Activated T-helper 17 cell treated with anti-CD3 and anti-CD28 coated beads, Interleukin-2, amount 50 U/mL, for 72 hours (primary cell): Measurements from ENCODE around the gene ARF1. TPM values are rescaled to one million over a fixed set of nuclear protein-coding genes. Genes with fewer than 3 reads are reported as not detected.

Experiments used
- ATAC-seq: fragments of 150-1000 bp; cut with Tn5 transposase; replicated peaks from 2 replicates; pipeline ENCODE4 v1.10.0; 2021; ENCODE audit warnings: mild to moderate bottlenecking, moderate library complexity
- H3K27ac Mint-ChIP-seq: one replicate; pipeline ENCODE4 v1.8.0; 2022; ENCODE audit warnings: mixed read lengths
- H3K27me3 Mint-ChIP-seq: one replicate; pipeline ENCODE4 v1.8.0; 2022; ENCODE audit warnings: mixed read lengths
- H3K36me3 Mint-ChIP-seq: one replicate; pipeline ENCODE4 v1.8.0; 2022; ENCODE audit warnings: low read depth, mild to moderate bottlenecking, mixed read lengths
- H3K4me1 Mint-ChIP-seq: one replicate; pipeline ENCODE4 v1.8.0; 2022; ENCODE audit warnings: mixed read lengths
- H3K4me3 Mint-ChIP-seq: one replicate; pipeline ENCODE4 v1.8.0; 2022; ENCODE audit warnings: mild to moderate bottlenecking, mixed read lengths
- H3K9me3 Mint-ChIP-seq: one replicate; pipeline ENCODE4 v1.8.0; 2022; ENCODE audit warnings: mixed read lengths
- total RNA-seq, 2 donors: library from RNA; stranded (reverse); gene quantifications; one replicate each; pipeline ENCODE4 v1.2.3, GENCODE V29; 2022

ARF1 gene
- total RNA-seq, 2 donors from 2014 or later = 288 to 364 TPM

DNA sequence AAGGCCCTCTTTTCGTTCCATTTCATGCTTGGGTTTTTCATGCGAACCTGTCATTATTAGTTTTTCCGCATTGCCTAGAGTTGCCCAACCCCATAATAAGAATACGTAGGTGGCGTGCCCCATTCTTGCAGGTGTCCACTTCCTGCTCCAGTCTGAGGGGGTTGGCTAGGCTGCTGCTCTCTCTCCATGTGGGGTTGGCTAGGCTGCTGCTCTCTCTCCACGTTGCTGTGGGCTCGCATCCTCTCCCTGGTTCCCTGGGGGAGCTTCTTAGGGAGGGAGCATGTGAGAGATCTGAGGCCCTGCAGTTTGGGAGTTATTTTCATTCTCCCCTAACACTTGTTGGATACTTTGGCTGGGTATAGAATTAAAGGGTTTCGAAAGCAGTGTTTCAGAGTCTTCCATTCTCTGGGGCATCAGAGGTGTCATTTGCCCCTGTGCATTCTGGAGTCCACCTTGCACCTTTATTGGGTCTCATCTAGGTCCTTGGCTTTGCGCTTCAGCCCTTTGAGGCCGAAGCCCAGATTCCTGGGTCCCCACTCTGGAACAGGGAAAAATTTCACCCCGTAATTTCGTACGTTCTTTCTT is 12.0 kb downstream of the ARF1 start:
- Mint-ChIP-seq H3K27ac (peak overlapping the region; percentile 57), H3K4me1 (peaks cover 22% of the 10 kb centered on the region), H3K4me3 (peak overlapping the region; percentile 7), H3K36me3 (peaks cover 100% of the 10 kb centered on the region), H3K27me3 (no peaks in the 10 kb centered on the region), H3K9me3 (peaks cover 6% of the 10 kb centered on the region)
- no peak for ATAC-seq

DNA sequence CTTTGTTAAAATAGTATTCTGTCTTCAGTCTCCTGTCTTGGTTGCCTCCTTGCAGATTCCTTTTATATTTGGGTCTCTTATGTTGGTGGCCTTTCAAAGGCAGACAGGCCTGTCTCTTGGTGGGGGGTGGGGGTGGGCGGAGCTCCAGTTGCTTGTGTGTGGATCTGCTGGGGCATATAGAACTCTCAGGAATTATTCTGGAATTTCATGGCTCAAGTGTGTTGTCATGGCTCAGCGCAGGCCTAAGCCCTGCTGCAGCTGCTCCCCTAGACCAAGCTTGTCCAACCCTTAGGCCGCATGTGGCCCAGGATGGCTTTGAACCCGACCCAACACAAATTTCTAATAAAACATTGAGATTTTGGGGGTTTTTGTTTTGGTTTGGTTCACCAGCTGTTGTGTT is 12.7 kb downstream of the ARF1 start:
- ATAC-seq = no peak
- peaks cover 6% of the 10 kb centered on the region for H3K9me3 Mint-ChIP-seq
- peaks cover 100% of the 10 kb centered on the region for H3K36me3 Mint-ChIP-seq
- no peaks in the 10 kb centered on the region for H3K27me3 Mint-ChIP-seq
- H3K4me3 Mint-ChIP-seq = peak overlapping the region; percentile 7
- H3K27ac Mint-ChIP-seq = peak overlapping the region; percentile 57
- H3K4me1 Mint-ChIP-seq = peaks cover 22% of the 10 kb centered on the region

DNA sequence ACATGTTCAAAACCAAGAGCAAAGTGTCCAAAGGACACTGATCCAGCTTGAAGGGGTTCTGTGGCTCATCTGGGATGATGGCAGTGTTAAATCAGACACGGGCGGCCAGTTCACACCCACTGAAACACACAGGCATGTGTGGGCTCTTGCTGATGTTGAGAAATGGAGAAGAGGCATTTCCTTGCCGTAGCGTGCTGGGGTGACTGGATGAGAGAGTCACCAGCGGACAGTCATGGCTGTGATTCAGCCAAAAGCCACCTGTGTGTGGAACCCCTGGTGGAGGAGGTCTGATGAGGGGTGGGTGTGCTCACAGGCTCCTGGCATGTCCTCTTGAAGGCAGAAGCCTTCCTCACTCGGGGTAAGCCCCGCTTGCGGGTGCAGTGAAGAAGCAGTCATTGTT is 13.4 kb downstream of the ARF1 start:
- no peak overlapping the region for H3K4me3 Mint-ChIP-seq
- H3K4me1 Mint-ChIP-seq = peaks cover 22% of the 10 kb centered on the region
- H3K9me3 Mint-ChIP-seq = peaks cover 6% of the 10 kb centered on the region
- H3K36me3 Mint-ChIP-seq = peaks cover 100% of the 10 kb centered on the region
- H3K27ac Mint-ChIP-seq = no peak overlapping the region
- no peaks in the 10 kb centered on the region for H3K27me3 Mint-ChIP-seq
- ATAC-seq = no peak

DNA sequence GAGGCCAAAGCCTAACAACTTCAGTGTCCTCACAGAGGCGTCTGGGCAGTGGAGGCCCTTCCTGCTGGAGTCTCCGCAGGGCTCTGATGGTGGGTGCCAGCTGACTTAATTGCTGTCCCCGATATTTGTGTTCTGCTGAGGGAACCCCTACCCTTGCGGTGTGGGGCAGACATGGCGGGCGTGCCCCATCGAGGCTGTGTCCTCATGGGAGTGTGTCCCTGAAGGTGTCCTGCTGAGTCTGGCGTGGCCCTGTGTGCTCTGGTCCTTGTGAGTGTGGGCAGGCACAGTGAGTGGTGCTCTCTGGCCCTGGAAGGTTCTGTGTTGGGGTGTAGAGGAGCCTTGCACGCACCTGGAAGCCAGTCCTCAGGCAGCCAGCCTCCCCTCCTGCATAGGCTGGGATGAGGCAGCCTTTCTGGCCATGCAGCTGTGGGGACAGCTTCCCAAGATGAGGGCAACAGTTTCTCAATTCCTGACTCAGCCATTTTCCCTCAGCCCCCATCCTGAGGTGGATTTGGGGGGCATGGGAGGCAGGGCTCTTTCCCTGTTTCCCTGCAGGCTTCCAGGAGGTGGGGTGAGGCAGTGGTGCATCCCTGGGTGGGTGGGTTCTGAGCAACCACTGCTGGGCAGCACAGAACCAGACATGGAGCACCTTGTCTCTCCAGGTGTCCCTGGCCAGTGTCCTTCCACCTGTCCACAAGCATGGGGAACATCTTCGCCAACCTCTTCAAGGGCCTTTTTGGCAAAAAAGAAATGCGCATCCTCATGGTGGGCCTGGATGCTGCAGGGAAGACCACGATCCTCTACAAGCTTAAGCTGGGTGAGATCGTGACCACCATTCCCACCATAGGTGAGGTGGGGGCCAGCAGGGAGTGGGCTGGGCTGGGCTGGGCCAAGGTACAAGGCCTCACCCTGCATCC is 14.2 kb downstream of the ARF1 start:
- H3K4me1 Mint-ChIP-seq = peaks cover 24% of the 10 kb centered on the region

DNA sequence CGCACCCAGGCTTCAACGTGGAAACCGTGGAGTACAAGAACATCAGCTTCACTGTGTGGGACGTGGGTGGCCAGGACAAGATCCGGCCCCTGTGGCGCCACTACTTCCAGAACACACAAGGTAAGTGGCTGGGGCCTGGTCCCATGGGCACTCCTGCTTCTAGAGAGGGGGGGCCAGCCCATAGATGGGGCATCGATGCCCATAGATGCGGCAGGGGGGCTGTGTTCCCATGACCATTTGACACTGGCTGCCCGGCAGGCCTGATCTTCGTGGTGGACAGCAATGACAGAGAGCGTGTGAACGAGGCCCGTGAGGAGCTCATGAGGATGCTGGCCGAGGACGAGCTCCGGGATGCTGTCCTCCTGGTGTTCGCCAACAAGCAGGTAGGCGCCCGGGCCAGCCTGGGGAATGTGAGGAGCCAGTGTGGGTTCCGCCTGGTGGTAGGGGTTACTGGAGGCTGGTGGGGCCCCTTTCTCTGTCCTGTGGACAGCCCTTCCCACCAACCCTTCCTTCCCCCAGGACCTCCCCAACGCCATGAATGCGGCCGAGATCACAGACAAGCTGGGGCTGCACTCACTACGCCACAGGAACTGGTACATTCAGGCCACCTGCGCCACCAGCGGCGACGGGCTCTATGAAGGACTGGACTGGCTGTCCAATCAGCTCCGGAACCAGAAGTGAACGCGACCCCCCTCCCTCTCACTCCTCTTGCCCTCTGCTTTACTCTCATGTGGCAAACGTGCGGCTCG is 15.0 kb downstream of the ARF1 start:
- H3K4me3 Mint-ChIP-seq = no peak overlapping the region
- no peak overlapping the region for H3K27ac Mint-ChIP-seq
- ATAC-seq = no peak
- H3K9me3 Mint-ChIP-seq = peaks cover 6% of the 10 kb centered on the region
- peaks cover 92% of the 10 kb centered on the region for H3K36me3 Mint-ChIP-seq
- H3K27me3 Mint-ChIP-seq = no peaks in the 10 kb centered on the region
- peaks cover 22% of the 10 kb centered on the region for H3K4me1 Mint-ChIP-seq

More for the DNA sequence above, 14.2 kb downstream of the ARF1 start:
- no peaks in the 10 kb centered on the region for H3K27me3 Mint-ChIP-seq
- H3K36me3 Mint-ChIP-seq = peaks cover 100% of the 10 kb centered on the region
- H3K9me3 Mint-ChIP-seq = peaks cover 6% of the 10 kb centered on the region
- no peak for ATAC-seq
- H3K4me3 Mint-ChIP-seq = no peak overlapping the region
- H3K27ac Mint-ChIP-seq = no peak overlapping the region

DNA sequence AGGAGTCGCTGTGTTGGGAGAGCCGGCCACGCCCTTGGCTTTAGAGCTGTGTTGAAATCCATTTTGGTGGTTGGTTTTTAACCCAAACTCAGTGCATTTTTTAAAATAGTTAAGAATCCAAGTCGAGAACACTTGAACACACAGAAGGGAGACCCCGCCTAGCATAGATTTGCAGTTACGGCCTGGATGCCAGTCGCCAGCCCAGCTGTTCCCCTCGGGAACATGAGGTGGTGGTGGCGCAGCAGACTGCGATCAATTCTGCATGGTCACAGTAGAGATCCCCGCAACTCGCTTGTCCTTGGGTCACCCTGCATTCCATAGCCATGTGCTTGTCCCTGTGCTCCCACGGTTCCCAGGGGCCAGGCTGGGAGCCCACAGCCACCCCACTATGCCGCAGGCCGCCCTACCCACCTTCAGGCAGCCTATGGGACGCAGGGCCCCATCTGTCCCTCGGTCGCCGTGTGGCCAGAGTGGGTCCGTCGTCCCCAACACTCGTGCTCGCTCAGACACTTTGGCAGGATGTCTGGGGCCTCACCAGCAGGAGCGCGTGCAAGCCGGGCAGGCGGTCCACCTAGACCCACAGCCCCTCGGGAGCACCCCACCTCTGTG is 15.9 kb downstream of the ARF1 start:
- Mint-ChIP-seq H3K9me3 (peaks cover 6% of the 10 kb centered on the region), H3K4me3 (no peak overlapping the region), H3K27me3 (no peaks in the 10 kb centered on the region), H3K4me1 (peaks cover 22% of the 10 kb centered on the region), H3K27ac (no peak overlapping the region), H3K36me3 (peaks cover 88% of the 10 kb centered on the region)
- ATAC-seq = no peak

DNA sequence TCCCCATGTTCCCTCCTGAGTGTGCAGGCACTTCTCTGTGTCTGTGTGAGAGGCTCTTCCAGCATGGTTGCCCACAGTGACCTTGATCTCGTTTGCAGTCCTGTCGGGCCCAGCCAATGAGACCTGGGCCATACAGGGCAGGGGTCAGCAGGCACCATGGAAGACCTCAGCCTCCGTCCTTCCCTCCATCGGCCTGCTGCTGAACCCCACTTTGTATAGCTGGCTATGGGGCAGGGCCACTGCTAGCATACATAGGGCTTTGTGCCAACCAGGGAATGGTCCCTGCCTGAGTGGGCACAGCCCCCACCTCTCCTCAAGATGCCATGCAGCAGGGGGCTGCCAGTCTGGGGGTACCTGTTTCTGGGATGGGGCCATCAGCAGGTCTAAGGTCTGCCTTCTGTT is 16.8 kb downstream of the ARF1 start:
- H3K4me1 Mint-ChIP-seq = peaks cover 23% of the 10 kb centered on the region
- H3K4me3 Mint-ChIP-seq = no peak overlapping the region
- no peaks in the 10 kb centered on the region for H3K27me3 Mint-ChIP-seq

DNA sequence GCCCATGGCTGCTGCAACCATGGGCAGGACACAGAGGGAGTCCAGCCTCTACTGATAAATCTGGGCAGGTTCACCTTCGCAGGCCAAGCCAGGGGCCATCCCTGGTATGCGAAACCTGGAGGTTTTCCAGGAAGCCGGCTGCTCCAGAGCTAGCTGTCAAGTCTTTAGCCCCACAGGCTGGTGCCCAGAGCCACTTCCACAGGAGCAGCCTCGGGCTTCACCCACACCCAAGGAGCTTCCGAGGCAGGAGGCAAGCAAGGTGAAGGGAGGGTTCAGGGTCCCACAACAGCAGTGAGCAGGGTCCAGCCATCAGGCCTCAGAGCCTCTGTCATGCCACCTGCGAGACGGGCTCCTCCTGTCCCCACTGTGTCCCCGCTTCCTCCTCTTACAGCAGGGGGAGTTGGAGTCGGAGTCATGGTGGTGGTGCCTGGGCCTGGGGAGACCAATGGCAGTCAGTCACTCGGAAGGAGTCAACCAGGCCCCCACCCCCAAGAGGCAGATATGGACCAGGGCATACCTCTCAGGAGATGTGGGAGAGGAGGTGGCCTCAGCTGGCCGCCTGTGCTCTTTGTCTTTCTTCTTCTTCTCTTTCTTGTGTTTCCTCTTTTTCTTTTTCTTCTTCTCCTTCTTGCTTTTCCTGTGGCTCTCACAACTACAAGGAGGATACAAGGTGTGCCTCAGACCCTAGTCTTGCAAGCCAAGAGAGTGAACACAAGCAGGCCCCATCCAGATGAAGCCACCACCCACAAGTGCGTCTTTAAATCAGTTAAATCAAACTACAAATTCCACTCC is 18.5 kb downstream of the ARF1 start:
- H3K27ac Mint-ChIP-seq = peak overlapping the region; percentile 81
- no peaks in the 10 kb centered on the region for H3K9me3 Mint-ChIP-seq
- peak overlapping the region; percentile 91 for H3K4me3 Mint-ChIP-seq
- no peak for ATAC-seq
- peaks cover 64% of the 10 kb centered on the region for H3K36me3 Mint-ChIP-seq
- no peaks in the 10 kb centered on the region for H3K27me3 Mint-ChIP-seq
- peaks cover 12% of the 10 kb centered on the region for H3K4me1 Mint-ChIP-seq

More for the DNA sequence above, 16.8 kb downstream of the ARF1 start:
- Mint-ChIP-seq H3K27ac (no peak overlapping the region), H3K36me3 (peaks cover 81% of the 10 kb centered on the region), H3K9me3 (peaks cover 6% of the 10 kb centered on the region)
- ATAC-seq = no peak

DNA sequence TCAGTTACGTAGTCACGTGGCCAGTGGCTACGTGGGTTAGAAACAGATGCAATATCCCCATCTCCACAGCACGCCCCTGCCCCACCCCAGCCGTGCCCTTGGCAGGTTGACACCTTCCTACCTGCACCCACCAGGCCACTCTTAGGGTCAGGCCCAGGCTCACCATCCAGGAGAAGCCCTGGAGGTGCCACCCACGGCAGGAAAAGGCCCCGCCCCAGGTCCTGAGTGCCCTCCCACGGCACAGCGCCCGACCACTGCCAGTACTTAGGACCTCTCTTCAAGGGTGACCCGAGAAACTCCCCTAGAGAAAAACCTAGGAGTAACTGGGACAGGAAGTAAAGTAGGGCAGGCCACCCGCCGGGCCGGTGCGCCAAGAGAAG is 19.1 kb downstream of the ARF1 start:
- H3K4me3 Mint-ChIP-seq = peak overlapping the region; percentile 91
- peaks cover 63% of the 10 kb centered on the region for H3K36me3 Mint-ChIP-seq
- H3K4me1 Mint-ChIP-seq = peaks cover 12% of the 10 kb centered on the region
- no peaks in the 10 kb centered on the region for H3K27me3 Mint-ChIP-seq
- H3K9me3 Mint-ChIP-seq = no peaks in the 10 kb centered on the region
- no peak for ATAC-seq
- H3K27ac Mint-ChIP-seq = peak overlapping the region; percentile 81

DNA sequence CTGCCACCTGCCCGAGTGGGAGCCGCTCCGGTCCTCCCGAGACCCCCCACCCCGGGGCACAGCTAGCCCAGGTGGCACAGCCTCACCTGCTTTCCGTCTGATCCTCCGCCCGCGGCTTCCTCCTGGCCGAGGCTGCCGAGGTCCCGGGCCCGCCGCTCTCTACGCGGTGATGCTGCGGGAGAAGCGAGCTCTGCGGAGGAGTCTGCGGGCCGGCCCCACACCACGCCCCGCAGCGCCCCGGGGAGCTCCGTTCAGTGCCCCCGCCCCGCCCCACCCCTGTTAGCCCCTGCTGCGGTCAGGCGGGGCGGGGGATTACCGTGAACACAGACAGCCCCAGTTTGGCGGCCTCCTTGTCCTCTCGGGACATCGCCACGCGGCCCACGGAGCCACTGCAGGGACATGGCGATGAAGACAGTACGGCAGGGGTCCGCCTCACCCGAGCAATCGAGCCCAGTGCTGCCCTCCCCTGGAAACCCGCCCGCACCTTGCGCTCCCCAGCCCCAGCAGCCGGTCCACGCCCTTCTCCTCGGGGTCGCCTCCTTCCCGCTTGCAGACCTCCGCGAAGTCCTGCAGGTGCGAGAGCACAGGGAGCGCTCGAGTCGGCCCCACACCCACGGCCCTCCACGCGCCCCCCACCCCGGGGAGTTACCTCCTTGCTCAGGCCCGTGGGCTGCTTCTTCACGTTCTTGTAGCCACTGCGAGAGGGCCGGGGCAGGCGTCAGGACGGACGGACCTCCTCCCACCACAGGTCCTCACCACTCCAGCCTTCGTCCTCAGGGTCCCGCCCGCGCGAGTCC is 19.7 kb downstream of the ARF1 start:
- Mint-ChIP-seq H3K4me1 (peaks cover 12% of the 10 kb centered on the region), H3K27me3 (no peaks in the 10 kb centered on the region), H3K36me3 (peaks cover 63% of the 10 kb centered on the region), H3K9me3 (no peaks in the 10 kb centered on the region), H3K4me3 (peak overlapping the region; percentile 91), H3K27ac (no peak overlapping the region)
- peak; percentile 34 for ATAC-seq

DNA sequence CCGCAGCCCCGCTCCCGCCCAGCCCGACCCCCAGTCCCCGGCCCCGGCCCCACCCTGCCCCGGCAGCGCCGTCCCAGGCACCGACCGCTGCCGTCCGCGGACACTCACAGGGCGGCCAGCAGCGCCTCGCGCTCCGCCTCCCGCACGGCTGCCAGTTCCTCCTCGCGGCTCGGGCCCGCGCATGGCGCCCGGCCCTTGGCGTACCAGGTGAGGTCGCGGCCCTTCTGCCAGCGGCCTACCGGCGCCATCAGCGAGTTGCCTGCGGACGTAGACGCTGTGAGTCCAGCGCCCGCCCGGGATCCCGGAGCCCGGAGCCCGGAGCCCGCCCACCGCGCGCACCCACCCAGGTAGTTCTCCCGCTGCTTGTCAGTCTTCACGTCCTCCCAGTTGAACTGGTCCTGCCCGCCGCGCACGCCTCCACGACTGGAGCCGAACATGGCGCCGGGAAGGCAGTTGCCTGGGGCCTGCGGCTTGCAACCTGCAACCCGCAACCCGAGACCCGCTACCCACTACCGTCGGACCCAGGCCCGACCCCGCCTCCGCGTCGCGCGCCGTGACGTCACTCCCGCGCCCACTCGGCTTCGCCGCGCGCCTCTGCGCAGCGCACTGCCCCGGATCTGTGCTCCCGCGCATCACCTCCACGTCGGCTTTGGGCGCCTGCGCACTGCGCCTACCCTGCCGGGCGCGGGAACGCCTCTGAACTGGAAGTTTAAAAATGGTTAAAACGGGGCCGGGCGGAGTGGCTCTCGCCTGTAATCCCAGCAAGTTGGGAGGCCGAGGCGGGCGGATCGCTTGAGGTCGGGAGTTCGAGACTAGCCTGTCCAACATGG is 20.5 kb downstream of the ARF1 start, which contains the start of gene C1orf35:
TSS of gene C1orf35 (minus strand) at position 535 of the 830 bp plus-strand sequence. CDS start at position 437, 98 bp downstream.
- peaks cover 12% of the 10 kb centered on the region for H3K4me1 Mint-ChIP-seq
- ATAC-seq = peak; percentile 89
- H3K27ac Mint-ChIP-seq = peak within 1 kb of the TSS; percentile 92
- H3K9me3 Mint-ChIP-seq = no peaks in the 10 kb centered on the region
- peaks cover 62% of the 10 kb centered on the region for H3K36me3 Mint-ChIP-seq
- peak within 1 kb of the TSS; percentile 91 for H3K4me3 Mint-ChIP-seq
- no peaks in the 10 kb centered on the region for H3K27me3 Mint-ChIP-seq

DNA sequence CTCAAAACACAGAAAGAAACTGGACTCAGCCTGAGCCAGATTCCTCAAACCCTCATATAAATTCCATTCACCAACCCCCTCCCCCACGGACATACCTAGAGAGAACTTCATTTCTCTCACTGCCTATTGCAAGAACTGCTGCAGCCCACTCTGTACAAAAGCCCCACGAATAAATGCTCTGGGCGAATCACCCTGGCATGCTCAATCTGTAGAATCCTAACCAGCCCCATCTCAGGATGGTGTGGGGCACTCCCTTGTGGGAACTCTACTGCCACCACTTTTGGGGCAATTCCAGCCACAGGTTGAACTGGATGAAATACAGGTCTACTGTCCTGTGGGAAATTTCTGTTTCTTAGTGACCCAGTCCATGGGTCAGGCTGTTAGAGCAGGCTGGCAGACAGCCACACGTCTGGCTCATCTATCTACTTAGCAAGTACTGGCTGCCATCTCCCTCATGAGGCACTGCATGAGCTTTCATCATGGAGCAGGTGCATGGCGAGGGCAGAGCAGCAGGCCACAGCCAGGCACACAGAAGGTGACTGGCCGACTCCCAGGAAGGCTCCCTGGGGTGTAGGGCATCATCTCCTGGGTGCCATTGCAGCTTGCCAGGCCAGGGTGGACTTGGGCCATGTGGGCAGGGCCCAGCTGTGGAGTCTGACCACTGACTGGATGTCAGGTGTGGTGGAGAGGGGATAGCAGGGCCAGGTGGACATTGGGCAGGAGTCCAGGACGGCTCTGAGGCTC is 22.2 kb downstream of the ARF1 start:
- Mint-ChIP-seq H3K4me3 (peak overlapping the region; percentile 91), H3K36me3 (peaks cover 45% of the 10 kb centered on the region), H3K27ac (peak overlapping the region; percentile 20), H3K4me1 (peaks cover 13% of the 10 kb centered on the region), H3K9me3 (no peaks in the 10 kb centered on the region), H3K27me3 (no peaks in the 10 kb centered on the region)
- ATAC-seq = no peak
